Neural progenitor cell (in vitro differentiated cells): ENCODE results near the gene PTPRA. TPM values are rescaled to one million over a fixed set of nuclear protein-coding genes. Genes with fewer than 3 reads are reported as not detected.
"Not testable (repeated sequence)": the region's sequence is repeated elsewhere in the genome, so short reads cannot be mapped to it uniquely, and the experiment has no call there.

Source experiments
- DNase-seq: peaks from one replicate; pipeline ENCODE4 v3.0.0-alpha.2; 2016; ENCODE audit warnings: low spot score
- H2AFZ ChIP-seq: fragments of 200-600 bp; sonication (generic); replicated peaks from 2 replicates; pipeline ENCODE4 v1.6.1; 2016; ENCODE audit warnings: antibody characterized with exemption
- H3F3A ChIP-seq: fragments of 200-600 bp; sonication (generic); 2 replicates; pipeline ENCODE4 v1.6.1; 2016; ENCODE audit warnings: antibody characterized with exemption, low read depth
- H3K27ac ChIP-seq: fragments of 200-600 bp; sonication (generic); 2 replicates; pipeline ENCODE4 v1.5.1; 2016; ENCODE audit warnings: mild to moderate bottlenecking
- H3K27me3 ChIP-seq: fragments of 200-600 bp; sonication (generic); 2 replicates; pipeline ENCODE4 v1.6.1; 2016; ENCODE audit warnings: mild to moderate bottlenecking, moderate library complexity
- H3K36me3 ChIP-seq: fragments of 200-600 bp; sonication (generic); 2 replicates; pipeline ENCODE4 v1.5.1; 2016
- H3K4me1 ChIP-seq: fragments of 200-600 bp; sonication (generic); 2 replicates; pipeline ENCODE4 v1.6.1; 2016; ENCODE audit warnings: mixed run types
- H3K4me2 ChIP-seq: fragments of 200-600 bp; sonication (generic); 2 replicates; pipeline ENCODE4 v1.6.1; 2016
- H3K4me3 ChIP-seq: fragments of 200-600 bp; sonication (generic); 2 replicates; pipeline ENCODE4 v1.5.1; 2016
- H3K79me2 ChIP-seq: fragments of 200-600 bp; sonication (generic); 2 replicates; pipeline ENCODE4 v1.6.1; 2016; ENCODE audit warnings: low read depth
- H3K9ac ChIP-seq: fragments of 200-600 bp; sonication (generic); 2 replicates; pipeline ENCODE4 v1.6.1; 2016
- H3K9me3 ChIP-seq: fragments of 200-600 bp; sonication (generic); 2 replicates; pipeline ENCODE4 v1.5.1; 2016; ENCODE audit warnings: low read depth
- H4K20me1 ChIP-seq: fragments of 200-600 bp; sonication (generic); 2 replicates; pipeline ENCODE4 v1.6.1; 2016; ENCODE audit warnings: low read depth
- H3K27ac Mint-ChIP-seq: 3 replicates; pipeline ENCODE4 v1.8.0; 2021; ENCODE audit warnings: mixed read lengths
- H3K27me3 Mint-ChIP-seq: 2 replicates; pipeline ENCODE4 v1.8.0; 2022; ENCODE audit warnings: low read depth, mild to moderate bottlenecking, inconsistent platforms, moderate library complexity, mixed read lengths; ENCODE audit not compliant: insufficient read depth
- H3K36me3 Mint-ChIP-seq: 3 replicates; pipeline ENCODE4 v1.8.0; 2021; ENCODE audit warnings: mixed read lengths
- H3K4me1 Mint-ChIP-seq: 3 replicates; pipeline ENCODE4 v1.8.0; 2021; ENCODE audit warnings: mixed read lengths
- H3K4me3 Mint-ChIP-seq: 3 replicates; pipeline ENCODE4 v1.8.0; 2021; ENCODE audit warnings: mild to moderate bottlenecking, moderate library complexity, mixed read lengths
- H3K9me3 Mint-ChIP-seq: 3 replicates; pipeline ENCODE4 v1.8.0; 2020; ENCODE audit warnings: mixed read lengths
- CTCF ChIP-seq: fragments of 200-600 bp; sonication (generic); IDR thresholded peaks from 2 replicates; pipeline ENCODE4 v1.5.1; 2017; ENCODE audit warnings: antibody characterized with exemption, mild to moderate bottlenecking
- EZH2 ChIP-seq: fragments of 200-600 bp; sonication (generic); IDR thresholded peaks from 2 replicates; pipeline ENCODE4 v1.6.1; 2017; ENCODE audit warnings: antibody characterized with exemption, mild to moderate bottlenecking, moderate library complexity
- EZH2phosphoT487 ChIP-seq: fragments of 200-600 bp; sonication (generic); IDR thresholded peaks from 2 replicates; pipeline ENCODE4 v1.6.1; 2017; ENCODE audit warnings: antibody characterized with exemption
- total RNA-seq: library from RNA; depleted of rRNA; stranded (reverse); fragments of >200 nt; gene quantifications from 2 replicates; pipeline ENCODE4 v1.2.3, GENCODE V29; 2015; ENCODE audit warnings: low replicate concordance

Gene PTPRA
- total RNA-seq, 1 donor from 2014 or later: 77.7 TPM

DNA sequence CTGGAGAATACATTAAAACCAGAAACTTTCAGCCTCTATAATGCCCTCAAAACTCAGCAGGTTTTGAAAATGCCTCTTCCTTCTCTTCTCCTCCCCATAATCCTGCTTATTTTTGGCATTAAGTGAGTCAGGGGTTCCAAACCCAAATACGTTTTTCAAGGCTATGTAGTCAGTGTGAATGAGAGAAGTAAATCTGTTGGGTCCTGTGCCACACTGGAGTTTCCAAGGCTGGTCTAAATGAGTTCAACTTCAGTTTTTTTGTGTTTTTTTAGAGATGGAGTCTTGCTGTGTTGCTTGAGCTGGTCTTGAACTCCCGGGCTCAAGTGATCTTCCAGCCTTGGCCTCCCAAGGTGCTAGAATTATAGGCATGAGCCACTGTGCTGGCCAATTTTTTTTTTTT is 20.9 kb downstream of the PTPRA start:
- Histone ChIP-seq H3K27ac (no peak overlapping the region), H2AFZ (no peak overlapping the region), H3K4me2 (no peak overlapping the region), H3F3A (no peaks in the 10 kb centered on the region), H4K20me1 (peaks cover 42% of the 10 kb centered on the region), H3K4me3 (no peak overlapping the region), H3K27me3 (no peaks in the 10 kb centered on the region), H3K9ac (no peak overlapping the region), H3K9me3 (no peaks in the 10 kb centered on the region), H3K36me3 (peaks cover 3% of the 10 kb centered on the region), H3K4me1 (no peaks in the 10 kb centered on the region), H3K79me2 (peaks cover 98% of the 10 kb centered on the region)
- no peak for DNase-seq
- no peaks in the 10 kb centered on the region for H3K4me1 Mint-ChIP-seq
- H3K27ac Mint-ChIP-seq: no peak overlapping the region
- H3K4me3 Mint-ChIP-seq: no peak overlapping the region
- H3K27me3 Mint-ChIP-seq: peaks cover 2% of the 10 kb centered on the region
- H3K9me3 Mint-ChIP-seq: peaks cover 27% of the 10 kb centered on the region
- H3K36me3 Mint-ChIP-seq: peaks cover 36% of the 10 kb centered on the region
- TF ChIP-seq EZH2phosphoT487 (no peak), CTCF (no peak), EZH2 (no peak)

DNA sequence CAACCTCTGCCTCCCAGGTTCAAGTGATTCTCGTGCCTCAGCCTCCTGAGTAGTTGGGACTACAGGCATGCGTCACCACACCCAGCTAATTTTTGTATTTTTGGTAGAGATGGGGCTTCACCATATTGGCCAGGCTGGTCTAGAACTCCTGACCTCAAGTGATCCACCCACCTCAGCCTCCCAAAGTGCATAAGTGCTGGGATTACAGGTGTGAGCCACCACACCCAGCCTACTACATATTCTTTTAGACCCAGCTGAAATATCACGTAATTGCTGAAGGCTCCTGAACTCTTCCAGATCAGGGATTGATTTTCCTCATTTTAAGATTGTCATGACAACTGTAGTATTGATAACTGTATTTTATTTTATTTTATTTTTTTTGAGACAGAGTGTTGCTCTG is 21.9 kb downstream of the PTPRA start:
- H3K4me1 ChIP-seq, H2AFZ ChIP-seq, H3F3A ChIP-seq, DNase-seq, H3K27ac Mint-ChIP-seq, H3K27ac ChIP-seq, H3K4me3 ChIP-seq, H3K4me2 ChIP-seq, H3K4me1 Mint-ChIP-seq, H3K27me3 ChIP-seq, H3K9ac ChIP-seq, H3K9me3 ChIP-seq, H3K4me3 Mint-ChIP-seq, H3K27me3 Mint-ChIP-seq, H3K36me3 ChIP-seq: not testable (repeated sequence)
- peaks cover 34% of the 10 kb centered on the region for H4K20me1 ChIP-seq
- peaks cover 98% of the 10 kb centered on the region for H3K79me2 ChIP-seq
- H3K36me3 Mint-ChIP-seq: peaks cover 36% of the 10 kb centered on the region
- H3K9me3 Mint-ChIP-seq: peaks cover 27% of the 10 kb centered on the region

- Histone ChIP-seq H3K9ac (no peak overlapping the region), H2AFZ (no peak overlapping the region), H3K4me2 (no peak overlapping the region), H3F3A (no peaks in the 10 kb centered on the region), H3K4me1 (no peaks in the 10 kb centered on the region), H3K27me3 (no peaks in the 10 kb centered on the region), H3K9me3 (no peaks in the 10 kb centered on the region), H3K4me3 (no peak overlapping the region), H3K27ac (no peak overlapping the region), H3K79me2 (peaks cover 99% of the 10 kb centered on the region), H4K20me1 (peaks cover 11% of the 10 kb centered on the region), H3K36me3 (peaks cover 3% of the 10 kb centered on the region)
- peaks cover 26% of the 10 kb centered on the region for H3K36me3 Mint-ChIP-seq
- H3K4me3 Mint-ChIP-seq: no peak overlapping the region
- peaks cover 24% of the 10 kb centered on the region for H3K9me3 Mint-ChIP-seq
- peaks cover 2% of the 10 kb centered on the region for H3K27me3 Mint-ChIP-seq
- no peaks in the 10 kb centered on the region for H3K4me1 Mint-ChIP-seq
- no peak for TF ChIP-seq EZH2
- no peak for TF ChIP-seq EZH2phosphoT487
- no peak for TF ChIP-seq CTCF
- no peak overlapping the region for H3K27ac Mint-ChIP-seq
- no peak for DNase-seq
Measured at GRCh38 chr20:2899243-2899642, 26.0 kb downstream of the PTPRA start.

- H3K27ac ChIP-seq: no peak overlapping the region
- peaks cover 11% of the 10 kb centered on the region for H4K20me1 ChIP-seq
- peaks cover 8% of the 10 kb centered on the region for H3K9me3 ChIP-seq
- H3K4me2 ChIP-seq: no peak overlapping the region
- peaks cover 3% of the 10 kb centered on the region for H3K36me3 ChIP-seq
- Mint-ChIP-seq H3K4me3 (no peak overlapping the region), H3K36me3 (peaks cover 29% of the 10 kb centered on the region), H3K27me3 (no peaks in the 10 kb centered on the region), H3K4me1 (no peaks in the 10 kb centered on the region), H3K27ac (no peak overlapping the region), H3K9me3 (peaks cover 22% of the 10 kb centered on the region)
- no peak overlapping the region for H2AFZ ChIP-seq
- peaks cover 99% of the 10 kb centered on the region for H3K79me2 ChIP-seq
- no peak overlapping the region for H3K4me3 ChIP-seq
- TF ChIP-seq EZH2phosphoT487 (no peak), EZH2 (no peak), CTCF (no peak)
- no peaks in the 10 kb centered on the region for H3K27me3 ChIP-seq
- no peaks in the 10 kb centered on the region for H3K4me1 ChIP-seq
- no peak overlapping the region for H3K9ac ChIP-seq
- DNase-seq: no peak
- peaks cover 2% of the 10 kb centered on the region for H3F3A ChIP-seq
Measured at GRCh38 chr20:2900845-2901592, 27.7 kb downstream of the PTPRA start.
